HCEC 1CT (cell line): ENCODE results near the gene MMP23B.
"Not testable (repeated sequence)": the region's sequence is repeated elsewhere in the genome, so short reads cannot be mapped to it uniquely, and the experiment has no call there.

Experiments
- DNase-seq: peaks from one replicate; pipeline ENCODE4 v3.0.0-alpha.2; 2017

The MMP23B gene

GRCh38 chr1:1631782-1632420, at the start of gene MMP23B:
TSS of gene MMP23B (plus strand) at chr1:1632173. CDS start at chr1:1632219, 46 bp downstream.
- no peak for DNase-seq

GRCh38 chr1:1582585-1583346, 49.2 kb upstream of the MMP23B start:
- no peak for DNase-seq

GRCh38 chr1:1583347-1584010, 48.5 kb upstream of the MMP23B start:
- no peak for DNase-seq

- DNase-seq = no peak
Observed at GRCh38 chr1:1591452-1591851, 40.5 kb upstream of the MMP23B start.

DNA sequence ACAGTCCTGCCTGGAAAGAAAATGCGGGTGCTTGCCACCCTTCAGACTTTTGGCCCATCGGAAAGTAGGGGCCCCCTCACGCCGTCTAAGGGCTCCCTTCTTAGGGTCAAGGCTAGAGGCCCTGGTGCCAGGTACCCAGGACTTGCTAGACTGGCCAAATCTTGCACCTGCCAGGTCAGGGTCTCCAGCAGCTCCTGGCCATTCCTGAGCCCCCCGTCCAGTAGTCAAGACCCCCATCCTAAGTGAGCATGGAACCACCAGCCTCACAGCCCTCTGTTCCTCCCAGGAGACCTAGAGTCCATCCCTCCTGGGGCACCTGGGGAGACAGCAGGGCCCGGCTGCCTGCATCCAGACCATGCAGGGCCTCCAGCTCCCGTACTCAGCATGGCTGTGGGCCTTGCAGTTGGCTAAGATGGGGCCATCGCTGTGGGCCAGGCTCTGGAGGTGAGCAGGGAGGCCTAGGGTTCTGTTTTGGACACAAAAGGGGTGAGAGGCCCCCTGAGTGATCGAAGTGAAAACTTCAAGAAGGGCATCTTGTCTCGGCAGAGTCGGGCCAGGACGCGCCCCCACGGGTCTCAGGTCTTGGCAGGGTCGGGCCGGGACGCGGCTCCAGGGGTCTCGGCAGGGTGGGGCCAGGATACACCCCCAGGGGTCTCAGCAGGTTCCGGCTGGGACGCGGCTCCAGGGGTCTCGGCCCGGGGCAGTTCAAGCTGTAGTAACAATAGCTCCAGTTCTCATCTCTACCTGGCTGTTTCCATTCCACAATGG, 38.0 kb upstream of the MMP23B start:
- no peak for DNase-seq

GRCh38 chr1:1594602-1595260, 37.2 kb upstream of the MMP23B start:
- no peak for DNase-seq

DNA sequence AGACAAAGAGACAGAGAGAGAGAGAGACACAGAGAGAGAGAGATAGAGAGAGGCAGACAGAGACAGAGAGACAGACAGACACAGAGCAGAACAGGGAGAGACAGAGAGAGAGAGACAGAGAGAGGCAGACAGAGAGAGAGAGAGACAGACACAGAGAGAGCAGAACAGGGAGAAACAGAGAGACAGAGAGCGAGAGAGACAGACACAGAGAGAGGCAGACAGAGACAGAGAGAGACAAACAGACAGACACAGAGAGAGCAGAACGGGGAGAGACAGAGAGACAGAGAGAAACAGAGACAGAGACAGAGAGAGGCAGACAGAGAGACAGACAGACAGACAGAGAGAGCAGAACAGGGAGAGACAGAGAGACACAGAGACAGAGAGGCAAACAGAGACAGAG, 36.6 kb upstream of the MMP23B start:
- DNase-seq = not testable (repeated sequence)

DNA sequence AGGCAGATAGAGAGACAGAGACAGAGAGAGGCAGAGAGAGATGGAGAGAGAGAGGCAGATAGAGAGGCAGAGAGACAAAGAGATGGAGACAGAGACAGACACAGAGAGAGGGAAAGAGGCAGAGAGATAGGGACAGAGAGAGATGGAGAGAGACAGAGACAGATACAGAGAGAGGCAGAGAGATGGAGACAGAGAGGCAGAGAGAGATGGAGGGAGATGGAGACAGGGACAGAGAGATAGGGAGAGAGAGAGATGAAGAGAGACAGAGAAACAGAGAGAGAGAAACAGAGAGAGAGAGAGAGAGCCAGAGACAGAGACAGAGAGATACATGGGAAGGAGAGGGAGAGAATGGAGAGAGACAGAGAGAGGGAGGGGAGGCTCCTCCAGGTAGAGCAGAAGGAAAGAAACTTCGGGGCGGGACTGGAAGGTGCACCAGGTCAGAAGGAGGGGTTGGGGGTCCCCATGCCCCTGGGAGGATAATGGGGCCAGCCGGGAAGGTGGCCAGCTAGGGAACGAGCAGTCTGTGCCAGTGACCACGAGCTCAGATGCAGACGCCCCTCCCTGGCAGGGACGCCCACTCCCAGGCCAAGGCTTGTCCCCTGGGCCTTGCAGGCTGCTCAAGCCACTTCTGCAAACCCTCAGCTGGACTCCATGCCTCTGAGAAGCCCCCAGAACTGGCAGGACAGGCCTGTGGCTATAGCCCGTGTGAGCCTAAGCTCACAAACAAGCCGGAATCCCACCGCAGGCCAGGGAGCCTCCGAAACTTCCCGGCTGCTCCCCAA, 35.3 kb upstream of the MMP23B start:
- no peak for DNase-seq

- no peak for DNase-seq
Observed at GRCh38 chr1:1597275-1597930, 34.6 kb upstream of the MMP23B start.

- no peak for DNase-seq
Observed at GRCh38 chr1:1598051-1598719, 33.8 kb upstream of the MMP23B start.

DNA sequence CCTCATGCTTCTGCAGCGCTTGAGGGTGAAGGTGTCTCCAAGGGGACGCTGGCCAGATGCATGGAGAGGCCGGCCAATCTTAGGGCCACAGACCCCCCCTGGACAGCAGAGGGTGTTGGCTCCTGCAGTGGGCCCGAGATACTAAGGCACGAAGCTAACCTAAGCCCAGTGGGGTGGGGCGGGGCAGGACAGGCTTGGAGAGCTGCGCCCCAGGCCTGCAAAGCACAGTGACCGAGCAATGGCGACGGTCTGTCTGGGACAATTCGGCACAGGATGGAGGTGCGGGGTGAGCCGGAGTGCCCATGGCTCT, 33.3 kb upstream of the MMP23B start:
- DNase-seq = no peak

DNA sequence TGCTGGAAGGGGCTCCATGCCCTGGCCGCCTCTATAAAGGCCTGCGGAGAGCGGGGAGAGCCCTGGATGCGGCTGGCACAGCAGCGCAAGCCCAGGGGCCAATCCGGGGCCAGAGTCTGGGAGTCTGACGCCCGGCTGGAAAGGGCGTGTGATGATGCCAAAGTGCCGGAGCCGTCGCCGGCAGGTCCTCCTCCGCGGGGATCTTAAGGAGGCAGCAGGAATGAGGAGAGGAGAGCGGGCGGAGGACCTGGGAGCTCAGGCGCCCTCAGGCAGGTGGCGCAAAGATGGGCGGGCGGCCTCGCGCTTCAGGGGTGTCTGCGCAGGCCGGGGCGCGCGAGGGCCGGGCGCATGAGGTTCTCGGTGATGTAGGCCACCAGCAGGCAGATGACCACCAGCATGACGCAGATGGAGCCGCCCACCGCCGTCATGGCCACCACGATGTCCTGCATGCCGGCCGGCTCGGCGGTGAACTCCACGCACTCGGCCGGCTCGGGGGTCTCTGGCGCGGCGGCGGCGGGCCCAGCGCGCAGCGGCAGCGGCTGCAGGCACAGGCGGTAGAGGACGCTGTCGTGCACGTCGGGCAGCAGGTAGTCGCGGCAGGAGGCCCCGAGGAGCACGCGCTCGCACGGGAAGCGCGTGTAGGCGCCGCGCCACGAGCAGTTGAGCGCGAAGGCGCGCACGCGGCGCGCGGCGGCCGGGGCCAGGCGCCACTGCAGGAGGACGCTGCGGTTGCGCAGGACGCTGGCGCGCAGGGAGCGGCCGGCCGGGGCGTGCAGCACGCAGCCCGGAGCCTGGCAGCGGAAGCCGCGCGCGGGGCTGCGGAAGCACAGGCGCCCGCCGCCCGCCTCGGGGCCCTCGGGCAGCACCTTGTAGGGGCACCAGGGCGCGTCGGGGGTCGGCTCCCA, 32.7 kb upstream of the MMP23B start:
- DNase-seq = no peak

DNA sequence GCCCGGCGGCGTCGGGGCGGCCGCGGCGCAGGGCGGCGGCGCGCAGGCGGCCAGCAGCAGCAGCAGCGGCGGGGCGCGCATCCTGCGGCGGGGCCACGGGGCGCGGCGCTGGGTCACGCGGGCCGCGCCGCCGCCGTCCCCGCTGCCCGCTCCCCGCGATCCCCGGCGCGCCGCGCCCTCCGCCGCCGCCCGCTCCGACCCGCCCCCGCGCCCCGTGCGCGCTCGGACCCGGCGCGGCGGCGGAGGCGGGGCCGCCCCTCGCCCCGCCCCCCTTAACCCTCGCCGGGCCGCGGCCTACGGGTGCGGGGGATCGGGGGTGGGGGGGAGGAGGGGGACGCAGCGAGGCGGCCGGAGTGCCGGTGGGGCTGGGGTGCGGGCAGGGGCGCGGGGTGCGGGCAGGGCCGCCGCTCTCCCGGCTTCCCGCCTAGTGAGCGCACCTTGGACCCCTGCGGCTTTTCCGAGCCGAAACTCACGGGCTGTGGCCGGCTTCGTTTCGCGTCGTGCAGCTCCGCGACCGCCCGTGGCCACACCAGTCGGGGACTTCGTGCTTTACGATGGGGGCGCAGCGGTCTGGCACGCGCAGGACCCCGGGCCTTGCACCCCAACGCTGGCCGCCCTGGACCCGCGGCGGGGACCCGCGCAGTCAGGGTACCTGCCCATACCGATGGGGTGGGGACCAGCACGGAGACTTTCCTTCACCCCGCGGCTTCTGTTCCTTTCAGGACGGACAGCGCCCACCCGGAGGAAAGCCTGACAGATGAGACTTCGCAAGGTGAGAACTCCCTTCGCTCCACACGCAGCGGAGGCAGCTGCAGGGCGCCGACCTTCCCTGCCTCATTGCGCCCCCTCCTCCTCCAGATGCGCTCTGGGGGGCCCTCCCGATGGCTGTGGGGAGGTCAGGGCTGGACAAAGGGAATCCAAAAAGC, 31.8 kb upstream of the MMP23B start, which contains the start of gene FNDC10:
Gene FNDC10 (minus strand): TSS at position 201 of the 926 bp plus-strand sequence. CDS start 120 bp downstream, at position 81.
- no peak for DNase-seq

DNA sequence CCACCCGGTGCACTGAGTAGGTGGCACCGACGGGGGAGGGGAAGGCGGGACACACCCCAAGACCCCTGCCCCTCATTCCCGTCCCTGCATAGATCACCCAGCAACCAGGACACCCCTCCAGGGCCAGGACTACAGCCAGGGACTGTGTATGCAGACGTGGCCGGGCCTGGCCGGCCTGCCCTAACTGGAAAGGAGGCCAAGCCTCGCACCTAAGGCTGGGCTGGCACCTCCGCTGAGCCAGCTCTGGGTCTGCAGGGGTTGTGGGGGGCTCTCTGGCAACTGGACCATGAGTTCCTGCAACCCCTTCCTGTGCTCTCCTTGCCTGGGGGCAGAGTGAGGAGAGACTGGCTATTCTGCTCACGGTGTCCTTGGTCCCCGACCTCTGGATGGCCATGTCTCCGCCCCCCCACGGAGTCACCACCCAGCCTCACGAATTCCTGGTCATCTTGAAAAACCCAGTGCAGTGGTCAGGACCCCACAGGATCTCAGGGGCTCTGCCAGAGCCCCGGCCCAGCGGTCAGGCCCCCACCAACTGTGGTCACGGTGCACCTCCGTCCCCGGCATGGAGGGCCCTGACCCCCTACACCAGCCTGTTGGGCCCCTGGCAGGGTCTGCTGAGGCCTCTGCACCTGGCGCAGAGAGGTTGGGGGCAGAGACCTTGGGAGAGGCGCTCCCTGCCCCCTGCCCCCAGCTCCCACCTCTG, 31.0 kb upstream of the MMP23B start:
- no peak for DNase-seq

- no peak for DNase-seq
Observed at GRCh38 chr1:1601564-1602303, 30.2 kb upstream of the MMP23B start.

- no peak for DNase-seq
Observed at GRCh38 chr1:1602304-1602967, 29.5 kb upstream of the MMP23B start.
